Measurements from ENCODE around the gene MAML3.

Gene MAML3

DNA sequence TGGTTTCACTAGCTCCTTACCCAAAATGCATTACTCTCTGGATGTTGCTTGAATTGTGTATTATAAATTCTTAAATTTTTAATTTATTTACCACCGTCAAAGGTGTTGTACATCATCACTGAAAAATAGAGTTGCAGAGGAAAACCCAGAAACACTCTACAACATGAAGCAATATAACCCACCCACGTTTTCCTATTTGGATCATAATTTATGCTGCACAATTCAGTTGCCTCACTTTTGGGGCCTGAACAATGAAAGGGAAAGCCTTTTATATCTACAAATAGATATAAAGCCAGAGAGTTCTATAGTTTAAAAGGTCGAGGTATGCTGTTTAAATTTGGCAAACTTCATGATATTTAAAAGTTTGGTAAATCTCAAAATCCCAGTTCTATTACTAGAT is 372.9 kb downstream of the MAML3 start:
- DNase-seq (ENCODE audit: low spot score), result no peak

DNA sequence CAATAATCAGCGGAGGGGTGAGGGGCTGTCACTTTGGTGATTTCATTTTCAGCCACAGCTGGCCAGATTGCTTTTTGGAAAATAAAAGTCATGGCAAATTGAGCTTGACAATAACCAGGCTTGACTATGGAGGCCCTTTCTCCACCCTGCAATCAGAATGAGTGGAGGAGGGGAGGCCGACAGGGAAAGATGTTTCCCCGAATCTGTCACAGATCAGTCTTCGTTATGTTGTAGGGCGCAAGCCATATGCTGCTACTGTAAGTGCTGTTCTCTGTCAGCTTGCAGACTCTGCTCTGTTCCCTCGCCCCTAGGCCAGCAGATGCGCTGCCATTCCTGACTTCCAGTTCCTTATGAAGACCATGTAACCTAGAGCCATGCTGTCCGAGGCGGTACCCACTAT is 374.3 kb downstream of the MAML3 start:
- no peak for DNase-seq (ENCODE audit: low spot score)

DNA sequence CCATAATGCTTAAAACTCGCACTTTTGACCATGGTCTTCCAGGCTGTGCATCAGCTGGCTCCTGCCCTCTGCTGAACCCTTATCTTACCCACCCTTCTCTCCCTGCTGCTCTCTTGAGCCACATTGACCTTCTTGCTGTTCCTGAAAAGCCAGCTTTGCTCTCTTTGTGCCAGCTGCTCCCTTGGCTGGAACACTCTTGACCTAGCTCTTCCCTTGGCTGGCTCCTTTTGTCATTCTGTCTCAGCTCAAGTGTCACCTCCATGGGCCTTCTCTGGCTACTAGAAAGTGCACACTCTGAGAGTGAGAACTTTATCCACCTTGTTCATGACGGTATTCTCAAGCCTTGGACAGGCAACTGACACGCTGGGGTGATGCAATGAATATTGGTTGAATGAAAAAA is 376.2 kb downstream of the MAML3 start:
- no peak for DNase-seq (ENCODE audit: low spot score)

DNA sequence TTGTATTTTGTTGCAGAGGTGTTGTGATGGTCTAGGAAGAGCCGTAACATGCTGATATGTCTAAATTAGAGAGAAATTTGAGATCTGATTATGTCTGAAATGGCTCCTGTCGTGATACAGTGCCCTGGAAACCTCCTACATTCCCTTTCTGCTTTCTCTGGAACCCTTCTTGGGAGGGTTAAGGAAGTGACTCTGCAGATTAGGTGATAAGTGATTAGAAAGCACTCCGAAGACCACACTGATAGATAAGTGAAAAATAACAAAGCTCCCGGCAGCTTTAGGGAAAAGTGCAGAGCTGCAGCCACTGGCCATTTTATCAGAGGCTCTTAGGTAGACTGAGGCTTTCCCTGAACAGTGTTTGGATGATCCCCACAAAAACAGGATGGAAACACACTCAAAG is 377.7 kb downstream of the MAML3 start:
- no peak for DNase-seq (ENCODE audit: low spot score)

DNA sequence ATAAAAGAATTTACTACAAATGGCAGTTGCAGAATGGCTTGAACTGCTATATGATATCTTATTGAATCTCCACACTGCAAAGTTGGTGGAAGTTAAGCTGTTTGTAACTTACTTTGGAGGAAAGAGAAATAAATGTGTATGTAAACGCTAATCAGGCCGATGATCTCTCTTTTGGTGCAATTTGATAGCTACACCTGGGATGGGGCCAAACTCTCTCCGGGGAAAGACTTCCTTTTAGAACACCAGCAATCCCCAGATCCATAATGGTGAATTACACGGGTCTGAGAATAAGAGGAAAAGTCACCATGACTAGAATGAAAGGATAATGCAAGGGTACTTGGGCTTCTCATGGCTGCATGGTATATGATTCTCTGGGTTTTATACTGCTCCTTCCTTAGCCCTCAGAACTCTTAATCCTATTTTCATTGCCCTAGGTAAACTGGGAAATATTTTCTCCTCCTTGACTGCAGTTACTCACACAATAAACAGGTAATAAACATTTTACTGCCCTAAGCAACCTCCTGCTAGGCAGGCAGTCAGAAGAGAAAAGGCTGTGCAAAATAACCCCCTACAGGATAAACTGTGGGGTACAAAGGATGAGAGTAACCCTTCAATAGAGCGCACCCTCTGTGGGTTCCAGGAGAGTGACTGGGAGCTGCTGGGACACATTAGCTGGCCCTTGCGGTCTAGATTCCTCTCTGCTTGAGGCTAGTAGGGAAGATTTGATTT is 379.1 kb downstream of the MAML3 start:
- DNase-seq (ENCODE audit: low spot score), result peak; percentile 6

DNA sequence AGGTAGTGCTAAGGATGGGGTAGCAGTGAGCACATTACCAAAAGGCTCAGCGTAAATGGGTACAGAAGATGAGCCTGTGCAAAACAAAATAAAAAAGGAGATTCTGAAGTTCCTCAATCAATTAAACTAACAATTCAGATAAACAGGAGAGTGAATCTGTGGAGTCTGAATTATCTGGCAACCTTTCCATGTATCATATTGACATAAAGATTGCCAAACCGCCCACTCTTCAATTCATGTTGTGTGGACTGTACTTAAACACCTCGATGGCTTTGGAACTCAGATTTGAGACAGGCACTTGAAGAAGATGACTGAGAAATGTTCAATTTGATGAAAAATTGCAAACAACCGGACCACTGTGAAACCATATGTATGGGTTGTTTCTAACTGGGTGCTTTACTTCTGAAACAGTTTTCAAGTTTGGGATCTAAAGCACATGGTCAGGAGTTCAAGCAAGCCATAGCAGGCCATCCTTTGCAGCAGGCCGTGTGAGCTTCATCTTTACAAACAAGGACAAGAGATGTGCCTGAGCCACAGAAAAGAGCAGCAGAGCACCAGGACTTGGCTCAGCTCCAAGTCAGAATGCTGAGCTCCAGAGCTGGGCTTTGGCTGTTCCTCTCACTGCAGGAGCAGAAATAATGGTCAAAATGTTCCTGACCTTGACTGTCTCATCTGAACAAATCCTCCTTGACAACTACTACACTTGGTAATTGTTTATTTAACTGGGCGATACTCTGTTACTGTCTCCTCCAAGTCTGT is 380.2 kb downstream of the MAML3 start:
- peak; percentile 5 for DNase-seq (ENCODE audit: low spot score)

DNA sequence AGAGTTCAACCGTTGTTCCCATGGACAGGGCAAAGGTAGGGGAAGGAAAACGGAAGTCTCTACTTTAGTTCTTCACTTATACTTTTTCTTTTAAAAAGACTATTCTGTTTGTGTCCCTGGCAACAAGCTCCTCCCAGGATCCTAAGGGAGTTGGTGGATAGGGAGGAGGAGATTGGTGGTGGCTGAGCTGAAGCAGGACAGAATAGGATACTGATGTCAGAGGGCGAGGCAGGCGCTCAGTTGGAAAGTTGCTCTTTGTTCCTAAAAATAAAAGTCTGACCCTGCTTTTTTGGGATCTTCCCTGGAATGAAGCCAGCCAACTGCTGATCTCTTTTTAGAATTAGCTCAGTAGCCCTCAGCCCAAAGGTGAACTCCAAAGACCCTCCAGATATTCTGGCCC is 383.6 kb downstream of the MAML3 start:
- no peak for DNase-seq (ENCODE audit: low spot score)

DNA sequence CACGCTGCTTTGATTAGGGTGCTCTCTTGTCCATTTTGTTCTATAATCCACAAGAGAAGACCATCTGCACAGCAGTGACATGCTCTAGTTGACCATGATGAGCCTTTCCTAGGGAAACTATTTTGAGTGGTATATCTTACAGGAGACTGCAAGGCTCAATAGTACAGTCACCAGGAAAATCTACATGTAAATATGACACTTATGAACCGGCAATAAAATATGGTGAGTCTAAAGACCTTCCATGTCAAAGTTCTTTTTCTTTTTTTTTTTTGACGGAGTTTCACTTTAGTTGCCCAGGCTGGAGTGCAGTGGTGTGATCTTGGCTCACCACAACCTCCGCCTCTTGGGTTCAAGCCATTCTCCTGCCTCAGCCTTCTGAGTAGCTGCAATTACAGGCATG is 384.6 kb downstream of the MAML3 start:
- no peak for DNase-seq (ENCODE audit: low spot score)

DNA sequence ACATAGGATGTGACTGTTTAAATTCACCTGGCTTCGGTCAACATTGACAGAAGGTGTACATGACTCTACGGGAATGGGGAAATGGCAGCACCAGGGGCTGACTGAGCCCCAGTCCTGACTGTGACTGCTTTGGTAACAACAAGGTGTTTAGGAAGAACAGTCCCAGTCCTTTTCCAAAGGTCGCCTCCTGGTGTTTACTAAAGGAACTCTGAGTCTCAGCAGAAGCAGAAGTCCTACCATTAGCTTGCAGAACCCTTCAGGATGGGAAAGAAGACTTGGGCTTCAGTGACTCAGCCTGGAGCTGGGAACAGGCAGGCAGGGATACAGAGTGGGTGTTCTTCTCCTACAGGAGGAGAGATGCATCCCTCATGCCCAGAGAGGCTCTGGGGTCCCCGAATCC is 385.1 kb downstream of the MAML3 start:
- no peak for DNase-seq (ENCODE audit: low spot score)

DNA sequence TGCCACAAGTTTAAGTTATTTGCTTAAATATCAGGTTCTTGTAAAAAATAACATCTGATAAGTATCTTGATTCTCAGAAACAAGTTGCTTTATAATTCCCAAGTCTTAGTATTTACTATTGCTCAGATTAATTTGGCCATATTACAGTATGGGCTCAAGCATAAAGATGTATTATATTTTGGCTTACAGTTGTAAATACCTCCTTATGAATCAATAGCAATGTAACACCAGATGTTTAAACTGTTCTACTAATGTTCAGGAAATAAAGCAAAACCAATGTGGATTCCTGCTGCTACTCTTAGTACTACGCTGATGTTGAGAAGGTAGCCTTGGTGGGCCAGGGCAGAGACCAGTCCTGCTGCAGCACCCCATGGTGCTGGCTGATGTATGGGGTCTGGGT is 385.6 kb downstream of the MAML3 start:
- no peak for DNase-seq (ENCODE audit: low spot score)

DNA sequence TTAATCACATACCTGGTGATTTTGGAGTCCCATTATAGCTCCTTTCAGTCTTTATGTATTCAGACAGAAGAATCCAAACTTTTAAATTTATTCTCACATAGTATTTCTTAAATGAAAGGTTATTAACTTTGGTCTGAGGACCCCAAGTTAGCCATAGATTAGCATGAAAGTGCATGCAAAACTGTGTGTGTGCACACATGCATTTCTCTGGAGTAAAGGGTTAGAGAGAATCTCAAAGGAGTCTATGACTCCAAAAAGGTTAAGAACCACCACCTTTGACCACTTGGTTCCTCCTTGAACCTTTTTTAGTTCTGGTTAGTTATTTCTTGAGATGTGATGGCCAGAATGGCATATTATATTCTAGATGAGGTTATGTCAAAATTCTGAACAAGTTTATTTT is 386.4 kb downstream of the MAML3 start:
- DNase-seq (ENCODE audit: low spot score), result no peak

DNA sequence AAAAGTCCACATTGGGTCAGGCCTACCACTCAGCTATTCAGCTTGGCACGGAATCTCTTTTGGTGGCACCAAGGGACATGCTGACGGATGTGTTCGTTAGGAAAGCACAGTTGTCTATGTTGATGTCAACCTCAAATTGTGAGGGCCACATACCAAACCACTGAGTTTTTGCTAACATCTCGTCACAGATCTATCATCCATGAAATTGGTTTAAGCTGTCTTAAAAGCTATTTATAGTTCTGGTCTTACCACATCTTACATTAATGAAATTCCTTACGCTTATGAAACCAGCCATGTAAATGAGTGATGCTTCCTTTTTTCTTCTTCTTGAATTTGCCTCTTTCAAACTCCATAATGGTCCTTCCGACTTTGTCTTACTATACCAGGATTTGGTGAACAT is 386.8 kb downstream of the MAML3 start:
- no peak for DNase-seq (ENCODE audit: low spot score)

DNA sequence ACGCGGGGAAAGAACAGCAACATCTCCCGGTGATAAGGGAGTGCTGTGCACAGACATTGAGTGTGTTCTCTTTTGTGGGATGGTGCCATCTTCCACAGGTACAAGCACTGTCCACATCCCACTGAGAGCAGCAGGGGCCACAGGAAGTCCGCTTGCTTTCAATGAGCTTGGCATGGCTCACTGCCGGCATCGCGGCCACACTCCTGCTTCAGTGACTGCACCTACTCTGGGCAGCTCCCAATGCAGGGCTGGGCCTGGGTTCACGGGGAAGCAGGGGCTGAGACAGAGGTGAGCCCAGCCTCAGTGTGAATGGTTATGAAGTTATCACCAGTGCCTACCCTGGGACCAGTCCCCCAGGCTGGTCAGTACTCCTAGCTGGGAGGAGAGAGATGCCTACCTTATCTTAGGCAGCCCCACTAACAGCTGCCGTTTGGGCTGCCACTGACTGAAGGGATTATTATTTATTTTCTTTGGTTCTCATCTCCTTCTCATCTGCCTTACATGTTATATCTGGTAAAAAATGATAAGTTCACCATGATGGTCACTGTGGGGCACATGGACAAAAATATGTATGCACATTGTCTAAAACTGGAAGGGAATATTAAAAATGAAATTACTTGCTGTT is 389.2 kb downstream of the MAML3 start:
- no peak for DNase-seq (ENCODE audit: low spot score)

DNA sequence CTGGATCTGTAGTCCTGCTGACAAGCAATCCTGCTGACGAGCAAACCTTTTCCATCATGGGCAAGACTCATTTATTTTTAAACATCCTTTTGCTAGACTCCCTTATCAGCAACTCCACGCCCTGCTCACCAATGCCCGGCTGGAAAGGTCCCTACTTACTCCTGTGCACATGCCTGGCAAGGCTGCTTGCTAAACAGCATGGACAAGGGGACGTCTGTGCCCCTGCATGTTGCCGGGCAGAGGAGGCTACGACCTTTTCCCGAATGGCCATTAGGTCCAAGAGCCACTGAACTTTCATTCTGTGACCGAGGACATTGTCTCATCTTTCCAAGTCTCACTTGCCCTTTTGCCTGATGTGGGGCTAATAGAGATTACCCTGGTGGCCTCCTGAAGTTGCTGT is 389.8 kb downstream of the MAML3 start:
- no peak for DNase-seq (ENCODE audit: low spot score)

DNA sequence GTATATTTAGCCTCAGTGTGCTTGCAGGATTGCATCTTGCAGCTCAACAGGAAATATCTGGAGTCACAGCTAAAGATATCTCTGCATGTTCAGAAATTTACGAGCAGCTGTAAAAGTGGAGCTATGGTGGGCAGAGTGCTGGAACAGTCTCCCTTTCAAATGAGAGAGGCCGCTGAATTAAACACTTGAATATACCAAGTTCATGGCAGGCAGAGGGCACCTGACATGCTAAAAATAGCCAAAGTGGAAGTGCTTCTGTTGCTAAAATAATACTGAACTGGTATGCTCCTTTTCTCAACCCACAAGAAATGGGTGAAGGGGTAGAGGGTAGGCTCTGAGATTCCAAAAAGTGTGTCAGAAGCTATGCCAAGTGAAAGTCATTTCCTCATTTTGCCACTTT is 390.3 kb downstream of the MAML3 start:
- no peak for DNase-seq (ENCODE audit: low spot score)

DNA sequence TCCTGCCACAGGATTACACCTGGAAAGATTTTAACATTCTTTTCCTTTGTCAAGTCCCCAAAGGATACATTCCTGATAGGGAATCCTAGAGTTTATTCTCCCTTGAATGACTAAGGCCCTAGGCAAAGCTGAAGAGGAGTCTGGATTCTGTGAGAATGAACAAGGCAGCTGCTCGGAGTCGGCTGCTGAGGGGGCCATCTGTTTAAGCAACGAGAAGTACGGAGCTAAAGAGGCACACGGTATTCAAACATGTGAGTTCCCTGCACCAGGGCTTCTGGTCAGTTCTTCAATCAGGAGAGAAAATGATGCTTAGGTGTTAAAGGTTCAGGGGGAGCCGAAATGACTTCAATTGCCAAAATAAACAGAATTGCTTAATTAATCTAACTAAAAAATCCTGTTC is 390.8 kb downstream of the MAML3 start:
- DNase-seq (ENCODE audit: low spot score), result no peak

DNA sequence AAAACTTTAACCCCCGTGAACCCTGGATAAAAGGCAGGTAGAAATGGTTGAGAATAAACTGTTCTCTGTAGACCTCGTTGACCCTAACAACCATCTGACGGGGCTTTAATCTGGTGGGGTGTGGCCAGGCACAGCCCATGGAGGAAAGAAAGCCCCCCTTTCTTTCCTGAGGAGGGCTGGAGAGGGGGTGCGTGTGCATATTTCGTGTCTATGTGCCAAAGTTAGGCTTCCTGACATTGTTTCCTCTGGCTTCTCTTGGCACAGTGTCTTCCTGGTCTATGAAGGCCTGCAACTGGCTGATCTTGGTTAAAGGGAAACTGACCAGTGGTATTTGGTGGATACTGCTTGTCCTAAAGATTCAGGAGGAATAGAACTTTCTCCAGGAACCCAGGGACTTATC is 391.3 kb downstream of the MAML3 start:
- no peak for DNase-seq (ENCODE audit: low spot score)

DNA sequence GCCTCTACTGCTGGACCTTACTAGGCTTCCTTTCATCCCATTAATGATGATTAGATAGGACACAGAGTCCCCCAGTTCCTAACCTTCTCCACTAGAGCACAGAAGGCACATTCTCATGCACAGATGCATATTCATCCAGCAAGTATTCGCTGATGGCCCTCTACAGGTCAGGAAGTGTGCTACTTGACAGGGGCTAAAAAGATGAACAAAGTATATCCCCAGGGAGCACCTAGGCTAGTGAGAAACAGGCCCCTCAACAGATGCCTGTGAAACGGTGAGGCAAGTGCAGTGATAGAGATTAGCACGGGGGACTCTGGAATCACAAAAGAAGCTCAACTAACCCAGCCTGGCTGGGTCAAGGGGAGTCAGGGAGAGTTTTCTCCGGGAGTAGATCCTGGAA is 392.5 kb downstream of the MAML3 start:
- DNase-seq (ENCODE audit: low spot score), result no peak

DNA sequence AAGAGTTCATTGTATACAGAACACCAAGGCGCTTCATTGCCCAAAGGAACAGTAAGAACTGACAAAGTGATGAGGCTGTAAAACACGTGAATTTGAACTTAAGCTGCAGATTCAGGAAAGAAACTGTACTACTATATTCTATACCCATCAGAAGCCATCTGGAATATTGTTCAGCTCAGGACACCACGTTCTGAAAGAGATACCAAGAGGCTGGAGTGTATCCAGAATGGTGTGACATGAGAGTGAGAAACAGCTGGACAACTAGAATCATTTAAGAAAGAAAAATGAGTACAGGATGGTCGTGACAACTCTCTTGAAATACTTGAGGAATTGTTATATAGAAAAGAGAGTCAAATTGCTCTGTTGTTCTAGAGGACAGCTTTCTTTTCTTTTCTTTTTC is 393.4 kb downstream of the MAML3 start:
- DNase-seq (ENCODE audit: low spot score), result no peak

DNA sequence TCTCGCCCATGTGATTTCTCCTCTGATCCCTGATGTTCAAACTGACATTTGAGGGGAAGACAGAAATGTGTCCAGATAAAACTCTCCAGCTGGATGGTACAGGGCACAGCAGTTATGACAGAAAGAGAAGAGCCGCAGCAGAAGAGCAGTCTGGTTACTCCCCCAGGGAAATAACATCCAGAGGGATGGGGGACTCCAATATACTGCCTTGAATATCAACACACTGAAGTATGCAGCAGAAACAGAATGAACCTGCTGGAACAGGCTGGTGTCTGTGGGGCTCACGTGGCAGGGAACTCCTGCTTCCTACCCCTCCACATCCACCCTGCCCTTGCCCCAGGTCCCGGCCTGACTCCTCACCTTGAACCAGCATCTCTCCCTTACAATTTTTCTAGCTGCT is 394.9 kb downstream of the MAML3 start:
- no peak for DNase-seq (ENCODE audit: low spot score)

DNA sequence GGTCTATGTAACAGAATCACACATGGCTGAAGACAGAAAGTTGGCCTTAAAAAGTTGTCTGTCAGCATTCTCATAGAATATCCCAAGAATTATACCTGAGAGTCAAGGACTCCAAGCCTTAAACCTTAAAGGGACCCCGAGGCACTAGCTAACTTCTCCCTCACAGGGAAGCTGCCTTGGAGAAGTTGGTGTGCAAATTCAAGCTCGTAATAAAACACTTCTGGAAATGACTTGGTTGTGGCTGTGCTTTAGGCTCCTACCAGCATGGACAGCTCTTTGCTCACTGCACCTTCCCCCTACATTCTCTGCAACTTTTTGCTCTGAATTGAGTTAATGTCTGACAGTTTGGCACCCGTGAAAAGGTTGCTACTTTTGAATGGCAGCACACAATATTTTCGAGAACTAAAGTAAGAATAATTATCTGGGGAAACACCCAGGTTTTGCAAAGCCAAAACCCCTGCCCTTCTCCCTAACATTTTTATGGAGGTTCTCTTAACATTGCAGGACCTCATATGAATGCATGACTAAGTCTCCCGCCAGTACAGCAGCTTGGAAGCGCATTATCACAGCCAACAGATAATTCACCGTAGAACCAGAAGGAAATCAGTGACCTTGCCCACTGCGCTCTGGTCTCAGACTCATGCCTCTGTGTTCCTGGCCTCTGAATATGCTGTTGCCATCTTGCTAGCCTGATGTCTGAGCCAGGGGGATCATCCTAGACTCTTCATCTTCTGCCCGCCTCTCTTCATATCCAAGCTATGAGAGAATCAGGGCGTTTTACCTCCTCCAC is 397.4 kb downstream of the MAML3 start:
- no peak for DNase-seq (ENCODE audit: low spot score)

DNA sequence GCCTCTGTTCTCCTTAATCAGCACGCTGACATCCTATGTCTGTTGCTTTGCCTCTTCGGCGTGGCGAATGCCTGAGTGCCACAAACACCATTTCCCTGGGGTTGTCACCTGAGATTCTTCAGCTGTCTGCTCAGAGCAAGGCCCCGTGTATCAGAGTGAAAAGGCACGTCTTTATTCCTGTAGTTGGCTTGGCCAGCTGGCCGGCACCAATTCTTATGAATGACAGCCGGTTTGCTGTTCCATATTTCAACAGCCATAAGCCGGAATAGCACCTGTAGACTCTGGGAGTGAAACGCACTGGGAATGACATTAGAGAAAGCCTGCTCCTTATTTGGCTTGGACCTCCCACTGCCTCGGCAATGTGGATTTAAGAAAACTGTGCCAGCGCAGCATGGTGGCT is 399.0 kb downstream of the MAML3 start:
- no peak for DNase-seq (ENCODE audit: low spot score)

DNA sequence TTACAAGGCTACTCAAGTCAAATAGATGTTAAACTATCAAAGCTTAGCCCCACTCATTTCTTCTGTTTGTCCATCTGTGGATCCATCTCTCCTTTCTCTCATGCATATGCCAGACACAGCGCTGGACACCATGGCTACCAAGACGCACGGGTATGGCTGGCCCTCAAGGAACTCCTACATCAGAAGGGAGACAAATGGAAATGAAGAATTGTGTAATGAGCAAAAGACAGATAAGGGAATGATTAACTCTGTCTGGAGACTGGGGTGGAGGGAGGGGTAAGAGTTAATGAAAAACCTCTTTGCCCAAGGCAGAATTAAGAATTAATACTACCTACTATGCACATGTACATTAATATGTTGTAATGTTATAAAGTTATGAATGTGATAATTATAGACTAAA is 400.3 kb downstream of the MAML3 start:
- DNase-seq (ENCODE audit: low spot score), result no peak

Measured in LoVo (cell line).